PC-3 (cell line): ENCODE measurements around the gene SP8. TPM values are rescaled to one million over a fixed set of nuclear protein-coding genes. Genes with fewer than 3 reads are reported as not detected.

Experiments
- ATAC-seq: fragments of 200-7000 bp; cut with Tn5 transposase; 2 replicates; pipeline ENCODE4 v1.9.1; 2020; ENCODE audit warnings: mild to moderate bottlenecking, moderate library complexity
- BruUV-seq: library from RNA; stranded (reverse); fragments of 400-500 nt; replicated peaks from 2 replicates; lab custom pipeline; 2021; lab: Mats Ljungman, UMichigan
- CTCF ChIA-PET: fragments of 300-600 bp; sonication (Branson Sonifier 250); formaldehyde crosslinking; loops from one replicate; lab custom pipeline; 2022; ENCODE audit warnings: antibody characterized with exemption; lab: Charles Lee
- POLR2A ChIA-PET: fragments of 300-600 bp; sonication (Branson Sonifier 250); formaldehyde crosslinking; loops from one replicate; lab custom pipeline; 2022; ENCODE audit warnings: antibody characterized with exemption; ENCODE audit not compliant: unreplicated experiment; lab: Charles Lee
- DNase-seq: peaks from one replicate; pipeline ENCODE4 v3.0.0-alpha.2; 2015
- H2AFZ ChIP-seq: fragments of 300-600 bp; sonication (generic); 2 replicates; pipeline ENCODE4 v1.6.0; 2016; ENCODE audit warnings: antibody characterized with exemption, low read length
- H3F3A ChIP-seq: fragments of 300-600 bp; sonication (generic); one replicate; pipeline ENCODE4 v1.6.0; 2017; ENCODE audit warnings: antibody characterized with exemption, low read length, control low read depth, mild to moderate bottlenecking; ENCODE audit not compliant: unreplicated experiment
- H3K27ac ChIP-seq: fragments of 300-600 bp; sonication (generic); 2 replicates; pipeline ENCODE4 v1.5.1; 2016; ENCODE audit warnings: mild to moderate bottlenecking, low read length
- H3K27me3 ChIP-seq: fragments of 300-600 bp; sonication (generic); 2 replicates; pipeline ENCODE4 v1.6.1; 2016; ENCODE audit warnings: low read length, mixed read lengths
- H3K36me3 ChIP-seq: fragments of 300-600 bp; sonication (generic); 2 replicates; pipeline ENCODE4 v1.6.1; 2016; ENCODE audit warnings: low read depth, mixed run types, low read length, mixed read lengths
- H3K4me1 ChIP-seq: fragments of 300-600 bp; sonication (generic); 2 replicates; pipeline ENCODE4 v1.5.1; 2016; ENCODE audit warnings: low read length; ENCODE audit not compliant: insufficient read depth
- H3K4me2 ChIP-seq: fragments of 300-600 bp; sonication (generic); 2 replicates; pipeline ENCODE4 v1.6.0; 2016; ENCODE audit warnings: low read length
- H3K4me3 ChIP-seq: fragments of 300-600 bp; sonication (generic); 2 replicates; pipeline ENCODE4 v1.5.1; 2016; ENCODE audit warnings: mild to moderate bottlenecking, low read length, mixed read lengths
- H3K79me2 ChIP-seq: fragments of 300-600 bp; sonication (generic); 2 replicates; pipeline ENCODE4 v1.6.1; 2017; ENCODE audit warnings: low read length, mixed read lengths
- H3K9ac ChIP-seq: fragments of 300-600 bp; sonication (generic); 2 replicates; pipeline ENCODE4 v1.6.0; 2016; ENCODE audit warnings: mild to moderate bottlenecking, low read length
- H3K9me2 ChIP-seq: fragments of 300-600 bp; sonication (generic); replicated peaks from 2 replicates; pipeline ENCODE4 v1.6.1; 2016; ENCODE audit warnings: mixed run types, low read length, mixed read lengths
- H3K9me3 ChIP-seq: fragments of 300-600 bp; sonication (generic); 2 replicates; pipeline ENCODE4 v1.6.1; 2016; ENCODE audit warnings: low read length, mixed read lengths
- H4K20me1 ChIP-seq: fragments of 300-600 bp; sonication (generic); 2 replicates; pipeline ENCODE4 v1.6.1; 2016; ENCODE audit warnings: low read length, mixed read lengths
- CTCF ChIP-seq: fragments of 300-600 bp; sonication (generic); conservative IDR thresholded peaks from 2 replicates; pipeline ENCODE4 v1.5.1; 2017; ENCODE audit warnings: antibody characterized with exemption, low read depth, mild to moderate bottlenecking, low read length
- EZH2 ChIP-seq: fragments of 300-600 bp; sonication (generic); IDR thresholded peaks from one replicate; pipeline ENCODE4 v1.6.1; 2017; ENCODE audit warnings: antibody characterized with exemption, mild to moderate bottlenecking, low read length; ENCODE audit not compliant: unreplicated experiment
- EZH2phosphoT487 ChIP-seq: fragments of 300-600 bp; sonication (generic); IDR thresholded peaks from 2 replicates; pipeline ENCODE4 v1.6.1; 2018; ENCODE audit warnings: mild to moderate bottlenecking, antibody characterized with exemption, low read length, borderline replicate concordance
- intact Hi-C: fragments of 100-400 bp; cut with micrococcal nuclease; formaldehyde crosslinking; loops from 2 replicates; pipeline ENCODE4 v1.9.0; 2023
- total RNA-seq: library from RNA; depleted of rRNA; stranded (reverse); fragments of >200 nt; gene quantifications from 2 replicates; pipeline ENCODE4 v1.2.3, GENCODE V29; 2014

SP8 gene
- total RNA-seq, 1 experiment from 2014 or later, result not detected

- peaks cover 7% of the 10 kb centered on the region; the same call in 1 of the 2 replicates for H3K4me1 ChIP-seq
- CTCF ChIA-PET, result no interaction called here
- H4K20me1 ChIP-seq, result 0 out of 2 replicates have a peak, but pooled peaks cover 3% of the 10 kb centered on the region
- no peak for TF ChIP-seq EZH2phosphoT487
- no peak for TF ChIP-seq CTCF
- H3K27ac ChIP-seq, result no peak overlapping the region
- H2AFZ ChIP-seq, result no peak overlapping the region
- peaks cover 91% of the 10 kb centered on the region for H3K27me3 ChIP-seq
- no peaks in the 10 kb centered on the region for H3K9me3 ChIP-seq
- H3K4me2 ChIP-seq, result no peak overlapping the region
- POLR2A ChIA-PET, result no interaction called here
- DNase-seq (no peak), ATAC-seq (no peak)
- no peak overlapping the region for H3K9ac ChIP-seq
- no peaks in the 10 kb centered on the region for H3F3A ChIP-seq
- no peak overlapping the region for H3K4me3 ChIP-seq
- intact Hi-C loops, result loop anchor here (5.0 kb wide), 1 partner anchor 633 kb away; the partner anchor contains the start of gene SP4
- no peaks in the 10 kb centered on the region for H3K79me2 ChIP-seq
- no peaks in the 10 kb centered on the region for H3K9me2 ChIP-seq
- H3K36me3 ChIP-seq, result no peaks in the 10 kb centered on the region
- BruUV-seq, result no TSS peak
Measured at GRCh38 chr7:20794676-20795075, 8.0 kb upstream of the SP8 start.

- POLR2A ChIA-PET, result no interaction called here
- H3K9me2 ChIP-seq, result no peaks in the 10 kb centered on the region
- H2AFZ ChIP-seq, result no peak overlapping the region
- CTCF ChIA-PET, result no interaction called here
- H3K27ac ChIP-seq, result no peak overlapping the region
- H4K20me1 ChIP-seq, result 0 out of 2 replicates have a peak, but pooled peaks cover 3% of the 10 kb centered on the region
- H3K79me2 ChIP-seq, result no peaks in the 10 kb centered on the region
- intact Hi-C loops, result loop anchor here (5.0 kb wide), 1 partner anchor 633 kb away; the partner anchor contains the start of gene SP4
- no peak overlapping the region for H3K4me2 ChIP-seq
- no peaks in the 10 kb centered on the region for H3F3A ChIP-seq
- peaks cover 7% of the 10 kb centered on the region; the same call in 1 of the 2 replicates for H3K4me1 ChIP-seq
- BruUV-seq, result no TSS peak
- H3K9me3 ChIP-seq, result no peaks in the 10 kb centered on the region
- no peak for DNase-seq
- H3K4me3 ChIP-seq, result no peak overlapping the region
- H3K36me3 ChIP-seq, result no peaks in the 10 kb centered on the region
- no peak overlapping the region for H3K9ac ChIP-seq
- no peak for TF ChIP-seq EZH2phosphoT487
- TF ChIP-seq EZH2, result no peak
- TF ChIP-seq CTCF, result no peak
- H3K27me3 ChIP-seq, result peaks cover 91% of the 10 kb centered on the region
- ATAC-seq, result no peak
Measured at GRCh38 chr7:20793694-20794394, 7.2 kb upstream of the SP8 start.

GRCh38 chr7:20793248-20793647 lies 6.6 kb upstream of the SP8 start:
- H3K9ac ChIP-seq, result no peak overlapping the region
- no peaks in the 10 kb centered on the region for H3F3A ChIP-seq
- no peak overlapping the region for H3K27ac ChIP-seq
- no peaks in the 10 kb centered on the region for H3K9me3 ChIP-seq
- intact Hi-C loops, result loop anchor here (5.0 kb wide), 1 partner anchor 634 kb away; the partner anchor contains the start of gene SP4
- no peak overlapping the region for H3K4me2 ChIP-seq
- TF ChIP-seq EZH2, result no peak
- TF ChIP-seq EZH2phosphoT487, result 0 out of 2 replicates have a peak, but pooled peaks have one; percentile 4
- H3K79me2 ChIP-seq, result no peaks in the 10 kb centered on the region
- H2AFZ ChIP-seq, result no peak overlapping the region
- CTCF ChIA-PET, result no interaction called here
- H3K36me3 ChIP-seq, result no peaks in the 10 kb centered on the region
- POLR2A ChIA-PET, result no interaction called here
- no peak for ATAC-seq
- H4K20me1 ChIP-seq, result 0 out of 2 replicates have a peak, but pooled peaks cover 3% of the 10 kb centered on the region
- peaks cover 7% of the 10 kb centered on the region; the same call in 1 of the 2 replicates for H3K4me1 ChIP-seq
- H3K27me3 ChIP-seq, result peaks cover 92% of the 10 kb centered on the region
- no peak for DNase-seq
- no TSS peak for BruUV-seq
- H3K9me2 ChIP-seq, result no peaks in the 10 kb centered on the region
- H3K4me3 ChIP-seq, result no peak overlapping the region
